Measurements from ENCODE around the gene GLT8D2.

GLT8D2 gene

GRCh38 chr12:104064031-104064841 is 14.2 kb upstream of the GLT8D2 start, which contains the start of gene HCFC2:
Gene HCFC2, plus strand, starts transcription at chr12:104064531. Its CDS starts 30 bp downstream, at chr12:104064561.
- H3K4me3 ChIP-seq (ENCODE audit: low read length) = peak within 1 kb of the TSS; percentile 90

DNA sequence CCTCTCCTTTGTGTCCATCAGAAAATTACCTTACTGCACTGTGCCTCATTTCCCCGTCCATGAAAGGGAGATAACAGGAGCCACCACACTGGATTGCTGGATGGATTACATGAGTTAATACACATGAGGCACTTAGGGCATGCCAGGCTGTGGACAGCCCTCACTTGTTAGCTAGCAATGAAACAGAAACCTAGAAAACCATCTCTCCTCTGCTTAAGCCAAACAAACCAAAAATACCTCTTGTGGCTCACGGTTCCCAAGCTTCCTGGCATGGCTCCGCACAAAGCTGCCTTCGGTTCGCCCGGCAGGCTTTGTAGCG is 13.7 kb upstream of the GLT8D2 start:
- TF ChIP-seq EZH2phosphoT487 (IDR thresholded peaks at IDR 0.05; ENCODE audit: borderline replicate concordance, low read length) (no peak), CTCF (IDR thresholded peaks at IDR 0.05; ENCODE audit: low read depth, low read length, poor library complexity, severe bottlenecking) (no peak)
- H3K36me3 ChIP-seq (ENCODE audit: control insufficient read depth, low read length) = peaks cover 3% of the 10 kb centered on the region
- peak overlapping the region; percentile 90 for H3K4me3 ChIP-seq (ENCODE audit: low read length)
- H3K4me1 ChIP-seq (ENCODE audit: control insufficient read depth, low read length) = peaks cover 18% of the 10 kb centered on the region
- peak overlapping the region; percentile 92 for H3K4me2 ChIP-seq (ENCODE audit: low read length)
- no peaks in the 10 kb centered on the region for H3F3A ChIP-seq (ENCODE audit: control insufficient read depth, insufficient read depth)
- H3K79me2 ChIP-seq (ENCODE audit: control insufficient read depth, low read length) = peaks cover 14% of the 10 kb centered on the region
- peaks cover 25% of the 10 kb centered on the region for H3K27me3 ChIP-seq (ENCODE audit: control insufficient read depth, low read length)
- H3K27ac ChIP-seq (ENCODE audit: low read depth, low read length) = no peak overlapping the region
- no peaks in the 10 kb centered on the region for H3K9me3 ChIP-seq (ENCODE audit: control insufficient read depth, insufficient read depth, low read length)
- H4K20me1 ChIP-seq (ENCODE audit: control insufficient read depth, insufficient read depth, low read depth, low read length) = no peaks in the 10 kb centered on the region
- no peaks in the 10 kb centered on the region for H3K9me2 ChIP-seq (replicated peaks; ENCODE audit: control insufficient read depth, low read length)

More at GRCh38 chr12:104064031-104064841, 14.2 kb upstream of the GLT8D2 start, which contains the start of gene HCFC2:
- peak within 1 kb of the TSS; percentile 92 for H3K4me2 ChIP-seq (ENCODE audit: low read length)
- TF ChIP-seq CTCF (IDR thresholded peaks at IDR 0.05; ENCODE audit: low read depth, low read length, poor library complexity, severe bottlenecking) = no peak
- TF ChIP-seq EZH2phosphoT487 (IDR thresholded peaks at IDR 0.05; ENCODE audit: borderline replicate concordance, low read length) = no peak
- no peak within 1 kb of the TSS; the same call in 1 of the 2 replicates for H3K27ac ChIP-seq (ENCODE audit: low read depth, low read length)
- peaks cover 23% of the 10 kb centered on the region for H3K27me3 ChIP-seq (ENCODE audit: control insufficient read depth, low read length)
- no peaks in the 10 kb centered on the region for H3K9me2 ChIP-seq (replicated peaks; ENCODE audit: control insufficient read depth, low read length)
- no peaks in the 10 kb centered on the region for H4K20me1 ChIP-seq (ENCODE audit: control insufficient read depth, insufficient read depth, low read depth, low read length)
- H3K79me2 ChIP-seq (ENCODE audit: control insufficient read depth, low read length) = peaks cover 14% of the 10 kb centered on the region
- H3K4me1 ChIP-seq (ENCODE audit: control insufficient read depth, low read length) = peaks cover 18% of the 10 kb centered on the region
- peaks cover 3% of the 10 kb centered on the region for H3K36me3 ChIP-seq (ENCODE audit: control insufficient read depth, low read length)
- no peaks in the 10 kb centered on the region for H3F3A ChIP-seq (ENCODE audit: control insufficient read depth, insufficient read depth)
- no peaks in the 10 kb centered on the region for H3K9me3 ChIP-seq (ENCODE audit: control insufficient read depth, insufficient read depth, low read length)

GRCh38 chr12:104060791-104061190 is 10.8 kb upstream of the GLT8D2 start:
- Histone ChIP-seq H3K9me2 (replicated peaks; ENCODE audit: control insufficient read depth, low read length) (no peaks in the 10 kb centered on the region), H3K4me1 (ENCODE audit: control insufficient read depth, low read length) (peaks cover 15% of the 10 kb centered on the region)

More at GRCh38 chr12:104060791-104061190, 10.8 kb upstream of the GLT8D2 start:
- Histone ChIP-seq H3K4me3 (ENCODE audit: low read length) (no peak overlapping the region), H4K20me1 (ENCODE audit: control insufficient read depth, insufficient read depth, low read depth, low read length) (no peaks in the 10 kb centered on the region), H3K27ac (ENCODE audit: low read depth, low read length) (no peak overlapping the region), H3F3A (ENCODE audit: control insufficient read depth, insufficient read depth) (no peaks in the 10 kb centered on the region), H3K9me3 (ENCODE audit: control insufficient read depth, insufficient read depth, low read length) (no peaks in the 10 kb centered on the region), H3K79me2 (ENCODE audit: control insufficient read depth, low read length) (peaks cover 12% of the 10 kb centered on the region), H3K27me3 (ENCODE audit: control insufficient read depth, low read length) (peaks cover 41% of the 10 kb centered on the region), H3K36me3 (ENCODE audit: control insufficient read depth, low read length) (no peaks in the 10 kb centered on the region; the same call in 1 of the 2 replicates), H3K4me2 (ENCODE audit: low read length) (no peak overlapping the region)
- no peak for TF ChIP-seq EZH2phosphoT487 (IDR thresholded peaks at IDR 0.05; ENCODE audit: borderline replicate concordance, low read length)
- TF ChIP-seq CTCF (IDR thresholded peaks at IDR 0.05; ENCODE audit: low read depth, low read length, poor library complexity, severe bottlenecking) = no peak

Data from DOHH2 (cell line).